Esophagus mucosa (tissue), 1 donor: ENCODE results near the gene LRRC3C. TPM values are rescaled to one million over a fixed set of nuclear protein-coding genes. Genes with fewer than 3 reads are reported as not detected.

Source experiments
- ATAC-seq: fragments of 200-7000 bp; cut with Tn5 transposase; one replicate; pipeline ENCODE4 v1.9.1; 2020
- total RNA-seq: library from RNA; stranded (reverse); gene quantifications from one replicate; pipeline ENCODE4 v1.2.4, GENCODE V29; 2023
- donor health status: DM: yes; HTN: yes; CAD: no.

Gene LRRC3C
- total RNA-seq, 1 donor from 2014 or later, result not detected

DNA sequence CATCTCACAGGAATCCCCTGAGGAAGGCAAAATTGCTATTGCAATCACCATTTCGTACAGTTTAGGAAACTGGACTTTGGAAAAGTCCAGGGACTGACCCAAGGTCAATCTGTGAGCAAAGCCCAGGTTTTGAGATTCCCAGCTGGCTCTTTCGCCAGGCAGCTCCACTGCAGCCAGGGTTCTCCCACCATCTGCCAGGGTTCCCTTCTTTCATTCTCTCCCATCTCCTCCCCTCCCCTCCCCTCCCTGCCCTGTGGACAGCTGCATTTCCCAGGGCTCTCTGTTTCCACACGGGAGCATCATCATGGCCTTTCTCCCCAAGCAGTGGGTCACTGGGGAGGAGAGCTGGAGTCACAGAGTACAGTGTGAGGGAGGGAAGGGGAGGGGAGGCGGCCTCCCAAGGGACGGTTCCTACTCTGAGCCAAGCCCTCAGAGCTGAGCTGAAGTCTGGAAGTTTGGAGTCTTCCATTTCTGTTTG lies 23.4 kb downstream of the LRRC3C start:
- no peak for ATAC-seq

DNA sequence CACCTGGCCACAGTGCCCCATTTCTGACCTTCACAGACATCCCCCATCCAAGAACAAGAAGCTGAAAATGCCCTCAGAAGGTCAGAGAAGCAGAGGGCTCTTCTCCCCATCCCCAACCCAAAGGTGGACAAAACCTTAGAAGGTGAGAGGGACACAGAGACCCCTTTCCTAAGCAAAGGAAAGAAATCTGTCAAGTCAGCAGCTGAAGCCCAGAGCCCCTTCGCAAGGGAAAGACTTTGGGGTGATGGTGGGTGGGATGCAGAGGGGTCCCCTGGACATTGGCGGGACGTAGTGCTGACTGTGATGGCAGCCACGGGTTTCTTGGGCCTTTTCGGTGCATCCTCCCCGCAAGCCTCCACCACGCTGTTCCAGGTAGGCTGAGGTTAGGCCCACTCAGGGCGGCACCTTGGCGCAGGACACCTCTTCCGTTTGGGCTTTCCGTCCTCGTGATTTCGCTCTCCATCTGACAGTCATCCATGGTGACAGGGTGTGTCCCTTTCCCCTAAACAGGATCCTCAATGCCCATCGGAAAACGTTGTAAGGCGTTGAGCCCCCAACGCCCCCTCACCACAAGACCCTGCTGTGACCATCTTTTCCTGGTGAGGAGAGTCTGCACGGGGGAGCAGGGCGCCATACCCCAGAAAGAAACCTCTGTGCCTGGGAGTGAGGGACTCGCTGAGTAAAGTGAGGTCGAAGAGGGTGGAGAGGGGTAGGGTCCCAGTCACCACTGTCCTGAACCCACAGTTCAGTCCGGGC lies 24.6 kb downstream of the LRRC3C start:
- ATAC-seq, result no peak

DNA sequence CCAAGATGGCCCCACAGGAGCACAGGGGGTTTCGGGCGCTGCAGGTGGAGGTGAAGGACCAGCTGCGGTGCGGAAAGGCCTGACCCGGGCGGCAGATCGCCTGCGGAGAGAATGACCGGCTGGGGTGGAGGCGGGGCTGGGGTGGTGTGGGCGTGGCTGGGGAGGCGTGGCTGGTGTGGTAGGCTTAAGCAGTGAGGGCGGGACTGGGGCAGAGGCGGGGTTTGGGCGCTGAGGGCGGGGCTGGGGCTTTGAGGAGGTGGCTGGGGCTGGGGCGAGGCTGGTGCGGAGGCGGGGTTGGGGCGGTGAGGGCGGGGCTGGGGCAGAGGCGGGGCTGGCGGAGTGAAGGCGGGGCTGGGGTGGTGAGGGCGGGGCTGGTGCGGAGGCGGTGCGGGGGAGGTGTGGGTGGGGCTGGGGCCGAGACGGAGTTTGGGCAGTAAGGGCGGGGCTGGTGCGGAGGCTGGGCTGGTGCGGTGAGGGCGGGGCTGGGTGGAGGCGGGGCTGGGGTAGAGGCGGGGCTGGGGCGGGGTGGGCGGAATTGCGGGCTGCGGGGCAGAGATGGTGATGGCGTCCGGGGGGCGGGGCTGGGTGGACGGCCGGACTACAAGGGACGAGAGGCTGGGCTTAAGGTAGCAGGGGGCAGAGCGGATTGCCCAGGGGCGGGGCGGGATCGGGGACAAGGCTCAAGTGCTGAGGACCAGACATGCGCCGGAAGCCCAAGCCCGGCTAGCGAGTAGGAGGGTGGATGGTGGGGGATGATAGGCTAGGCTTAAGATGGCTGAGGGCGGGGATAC lies 25.3 kb downstream of the LRRC3C start:
- ATAC-seq, result peak; percentile 94

DNA sequence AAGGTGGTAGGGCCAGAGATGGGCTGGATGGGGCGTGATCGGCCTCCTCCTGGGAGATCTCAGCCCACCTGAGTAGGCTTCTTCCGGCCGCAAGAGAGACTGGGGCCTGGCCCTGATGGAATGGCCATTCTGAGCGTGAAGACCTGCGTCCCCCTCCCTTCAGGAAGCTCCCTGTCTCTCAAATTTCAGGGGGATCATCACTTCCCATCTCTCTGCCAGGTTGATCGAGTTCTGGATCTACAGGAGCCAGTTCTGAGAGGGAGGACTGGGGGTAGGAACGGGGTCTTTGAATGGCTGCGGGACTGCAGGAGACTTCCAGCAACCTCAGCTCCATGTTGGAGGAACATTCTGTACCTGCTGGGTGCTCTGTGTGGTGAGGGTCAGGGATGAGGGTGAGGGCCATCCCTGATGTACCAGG lies 25.9 kb downstream of the LRRC3C start:
- ATAC-seq, result no peak

DNA sequence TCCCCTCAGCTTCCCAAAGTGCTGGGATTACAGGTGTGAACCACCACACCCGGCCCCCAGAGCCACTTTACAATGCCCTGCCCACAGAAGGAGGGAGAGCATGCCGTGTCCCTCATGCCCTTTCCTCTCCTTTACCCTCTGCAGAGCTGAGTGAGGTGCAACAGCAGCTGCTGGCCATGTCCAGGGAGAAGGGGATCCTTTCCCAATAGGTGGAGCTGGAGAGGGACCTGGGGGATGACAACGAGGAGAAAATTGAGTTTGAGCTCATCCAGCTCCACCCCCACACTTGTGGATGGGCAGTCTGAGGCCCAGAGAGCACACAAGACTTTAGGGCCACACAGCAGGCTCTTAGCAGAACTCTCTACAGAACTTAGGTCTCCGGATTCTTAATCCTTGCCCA lies 27.3 kb downstream of the LRRC3C start:
- ATAC-seq, result no peak

DNA sequence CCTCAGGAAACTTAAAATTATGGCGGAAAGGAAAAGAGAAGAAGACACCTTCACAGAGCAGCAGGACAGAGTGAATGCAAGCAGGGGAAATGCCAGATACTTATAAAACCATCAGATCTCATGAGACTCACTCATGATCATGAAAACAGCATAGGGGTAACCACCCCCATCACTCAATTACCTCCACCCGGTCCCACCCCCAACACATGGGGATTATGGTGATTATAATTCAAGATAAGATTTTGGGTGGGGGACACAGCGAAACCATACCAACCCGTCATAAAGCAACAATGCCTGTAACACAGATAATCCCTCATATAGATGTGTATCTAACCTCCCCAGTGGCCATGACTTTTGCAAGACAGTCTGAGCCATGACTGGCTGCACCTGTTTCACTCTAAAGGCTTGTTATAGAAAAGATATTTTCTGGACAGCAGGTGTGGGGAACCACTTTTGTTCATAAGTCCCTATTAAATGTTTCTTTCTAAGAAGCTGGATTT lies 28.2 kb downstream of the LRRC3C start:
- no peak for ATAC-seq

DNA sequence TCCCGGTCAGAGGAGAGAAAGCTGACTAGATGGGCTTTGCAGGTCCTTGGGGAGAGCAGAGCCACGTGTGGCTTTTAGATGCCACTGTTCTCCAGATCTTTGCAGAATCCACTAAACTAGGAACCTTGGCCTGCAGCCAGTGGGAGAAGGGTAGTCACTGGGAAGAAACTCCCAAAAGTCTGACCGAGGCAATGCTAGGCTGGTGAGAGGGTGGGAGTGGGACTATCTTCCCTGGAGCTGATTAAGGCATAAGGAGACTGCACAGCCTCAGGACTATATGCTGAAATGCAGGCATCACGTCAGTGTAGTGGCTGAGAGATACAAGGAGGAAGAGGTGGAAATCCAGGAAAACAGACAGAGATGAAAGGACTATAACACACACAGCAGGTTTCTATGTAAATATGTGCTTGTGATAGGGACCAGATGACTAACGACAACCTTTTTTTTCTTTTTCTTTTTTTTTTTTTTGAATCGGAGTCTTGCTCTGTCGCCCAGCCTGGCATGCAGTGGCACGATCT lies 33.1 kb downstream of the LRRC3C start:
- ATAC-seq, result no peak

DNA sequence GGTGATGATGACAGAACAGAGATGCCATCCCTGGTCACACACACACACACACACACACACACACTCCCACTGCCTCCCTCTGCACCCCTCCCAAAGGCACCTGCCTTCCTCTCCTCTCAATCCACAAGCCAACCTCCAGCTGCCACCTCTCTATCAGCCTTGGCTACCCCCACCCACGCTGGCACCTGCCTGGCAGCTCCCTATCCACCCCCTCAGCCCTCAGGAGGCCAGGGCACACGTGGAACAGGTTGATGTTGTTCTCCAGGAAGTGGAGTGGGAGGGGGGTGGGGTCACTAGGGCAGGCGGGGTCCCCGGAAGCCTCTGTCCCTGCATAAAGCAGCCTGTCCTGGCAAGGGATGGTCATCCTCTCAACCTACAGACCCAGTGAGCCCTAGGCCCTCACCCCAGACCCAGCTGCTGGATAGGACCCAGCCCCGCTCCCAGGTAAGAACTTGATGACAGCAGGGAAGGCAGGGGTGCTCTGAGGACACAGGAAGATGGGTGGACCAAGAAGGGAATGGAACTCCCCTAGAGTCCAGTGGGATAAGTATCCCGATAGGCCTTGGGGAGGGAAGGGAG lies 35.2 kb downstream of the LRRC3C start, which contains the start of gene GSDMA:
Gene GSDMA, plus strand, starts transcription at position 363 of the 579 bp plus-strand sequence. CDS start 2,684 bp downstream, outside the sequence.
- ATAC-seq, result no peak

DNA sequence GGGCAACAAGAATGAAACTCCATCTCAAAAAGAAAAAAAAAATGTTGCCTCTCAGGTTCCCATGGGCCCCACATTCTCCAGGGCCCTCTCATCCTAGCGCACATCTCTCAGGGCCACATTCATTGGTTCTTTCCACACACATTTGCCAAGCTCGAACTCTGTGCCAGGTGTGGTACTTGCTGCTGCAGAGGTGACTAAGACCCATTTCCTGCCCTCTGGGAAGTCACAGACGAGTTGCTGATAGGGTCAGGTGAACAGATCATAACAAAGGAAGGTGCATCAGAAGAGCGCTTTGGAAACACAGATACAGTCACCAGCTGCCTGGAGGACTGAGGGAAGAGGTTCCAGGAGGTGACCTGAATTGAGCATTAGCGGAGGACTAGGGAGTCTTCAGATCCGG lies 36.3 kb downstream of the LRRC3C start:
- peak; percentile 68 for ATAC-seq

DNA sequence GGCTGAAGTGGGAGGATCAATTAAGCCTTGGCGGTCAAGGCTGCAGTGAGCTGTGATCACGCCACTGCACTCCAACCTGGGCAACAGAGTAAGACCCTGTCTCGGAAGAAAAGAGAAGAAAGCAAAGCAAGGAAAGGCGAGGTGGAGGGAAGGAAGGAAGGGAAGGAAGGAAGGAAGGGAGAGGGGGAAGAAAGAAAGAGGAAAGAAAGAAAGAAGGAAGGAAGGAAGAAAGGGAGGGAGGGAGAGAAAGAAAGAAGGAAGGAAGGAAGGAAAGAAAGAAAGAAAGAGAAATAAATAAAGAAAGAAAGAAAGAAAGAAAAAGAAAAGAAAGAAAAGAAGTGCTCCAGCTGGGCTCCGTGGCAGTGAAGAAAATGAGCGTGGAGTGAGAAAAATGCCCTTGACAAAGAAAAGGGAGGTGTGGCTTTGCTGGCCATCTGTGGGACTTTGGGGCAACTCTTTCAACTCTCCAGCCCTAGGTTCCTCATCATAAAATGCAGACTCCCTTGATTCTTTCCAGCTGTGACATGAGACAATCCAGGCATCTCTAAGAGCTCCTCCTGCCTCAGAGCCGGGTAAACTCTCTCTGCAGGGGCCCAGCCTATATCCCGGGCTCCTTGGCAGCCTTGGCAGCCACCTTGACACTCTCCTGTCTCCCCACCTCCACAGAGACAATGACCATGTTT lies 37.6 kb downstream of the LRRC3C start:
- ATAC-seq, result no peak

DNA sequence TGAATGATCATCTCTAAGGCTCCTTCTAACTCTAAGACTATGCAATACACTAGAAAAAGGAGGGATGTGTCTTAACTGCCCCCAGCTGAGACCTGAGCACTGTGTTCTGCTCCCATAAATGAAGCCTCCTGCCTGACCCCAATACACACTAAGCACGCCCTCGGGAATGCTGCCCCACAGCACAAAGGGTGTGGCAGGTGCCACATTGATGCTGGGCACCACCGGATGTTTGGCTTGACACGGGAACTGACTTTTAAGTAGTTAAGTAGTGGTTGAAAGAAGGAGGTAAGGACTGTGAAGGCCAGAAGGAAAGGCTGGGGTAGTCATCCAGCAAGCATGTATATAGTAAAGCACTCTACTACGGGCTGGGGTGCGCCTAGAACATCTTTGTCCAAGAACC lies 39.2 kb downstream of the LRRC3C start:
- ATAC-seq, result no peak

DNA sequence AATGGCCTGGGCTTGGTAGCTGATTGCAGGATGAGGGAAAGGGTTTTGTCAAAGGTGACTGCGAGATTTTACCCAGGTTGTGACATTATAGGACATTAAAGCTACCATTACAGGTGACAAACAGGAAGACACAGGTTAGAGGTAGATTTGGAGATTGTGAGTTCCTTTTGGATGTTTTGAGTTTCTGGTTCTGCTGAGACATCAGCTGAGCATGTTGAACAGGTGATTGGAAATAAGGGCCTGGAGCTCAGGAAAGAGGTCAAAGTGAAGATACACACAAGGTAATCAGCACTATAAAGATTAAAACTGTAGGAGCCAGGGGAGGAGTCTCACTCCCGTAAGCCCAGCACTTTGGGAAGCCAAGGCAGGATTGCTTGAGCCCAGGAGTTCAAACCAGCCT lies 41.2 kb downstream of the LRRC3C start:
- no peak for ATAC-seq

DNA sequence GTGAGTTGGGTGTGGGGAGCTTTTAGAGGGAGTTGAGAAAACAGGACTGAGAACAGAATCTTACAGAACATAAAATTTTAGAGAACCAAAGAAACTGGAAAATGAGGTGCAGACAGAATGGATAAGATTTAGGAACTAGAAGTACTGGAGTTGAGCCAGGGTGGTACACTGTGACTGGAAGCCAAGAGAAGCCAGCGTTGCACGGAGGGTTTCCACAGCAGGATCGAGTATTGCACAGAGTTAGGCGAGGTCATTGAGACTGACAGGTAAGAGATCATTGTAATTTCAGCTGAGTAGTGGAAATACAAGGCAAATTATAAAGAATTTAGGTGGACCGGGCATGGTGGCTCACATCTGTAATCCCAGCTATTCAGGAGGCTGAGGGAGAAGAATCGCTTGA lies 41.8 kb downstream of the LRRC3C start:
- ATAC-seq, result no peak

DNA sequence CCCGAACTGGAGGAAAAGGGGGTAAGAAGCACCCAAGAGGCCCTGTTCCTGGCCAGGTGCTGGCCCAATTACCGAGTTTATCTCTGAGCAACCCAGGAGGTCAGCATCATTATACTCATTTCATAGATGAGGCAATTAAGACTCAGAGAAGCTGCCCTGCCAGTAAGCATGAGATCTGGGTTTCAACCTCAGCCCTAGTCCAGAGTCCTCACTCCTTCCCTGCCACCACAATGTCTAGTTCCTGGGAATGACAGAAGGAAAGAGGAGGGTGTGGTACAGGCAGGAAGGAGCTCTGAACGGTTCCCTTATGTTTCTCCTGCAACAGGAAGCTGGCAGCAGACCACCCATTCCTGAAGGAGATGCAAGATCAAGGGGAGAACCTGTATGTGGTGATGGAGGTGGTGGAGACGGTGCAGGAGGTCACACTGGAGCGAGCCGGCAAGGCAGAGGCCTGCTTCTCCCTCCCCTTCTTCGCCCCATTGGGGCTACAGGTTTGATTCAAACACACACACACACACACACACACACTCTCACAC lies 42.7 kb downstream of the LRRC3C start:
- ATAC-seq, result no peak

DNA sequence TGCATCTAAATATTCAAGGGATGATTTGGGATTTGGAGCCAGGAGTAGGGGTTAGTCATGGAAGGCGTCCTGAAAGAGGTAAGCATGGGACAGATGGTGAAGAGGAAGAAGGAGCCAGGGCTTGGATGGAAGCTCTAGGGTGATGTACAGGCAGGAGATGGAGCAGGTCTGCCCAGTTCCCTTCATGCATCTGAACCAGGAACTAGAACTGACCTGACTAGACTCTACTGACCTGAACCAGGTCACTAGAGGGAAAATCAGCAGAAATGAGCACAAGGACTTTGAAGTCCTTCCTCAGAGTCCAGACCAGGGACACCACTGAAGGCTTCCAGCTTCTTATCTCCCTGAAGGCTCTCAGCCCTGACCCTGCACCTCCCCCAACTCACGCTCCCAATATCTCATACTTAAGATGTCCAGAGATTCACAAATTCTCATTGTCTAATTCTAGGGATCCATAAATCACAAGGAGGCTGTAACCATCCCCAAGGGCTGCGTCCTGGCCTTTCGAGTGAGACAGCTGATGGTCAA lies 43.6 kb downstream of the LRRC3C start:
- ATAC-seq, result peak; percentile 54

DNA sequence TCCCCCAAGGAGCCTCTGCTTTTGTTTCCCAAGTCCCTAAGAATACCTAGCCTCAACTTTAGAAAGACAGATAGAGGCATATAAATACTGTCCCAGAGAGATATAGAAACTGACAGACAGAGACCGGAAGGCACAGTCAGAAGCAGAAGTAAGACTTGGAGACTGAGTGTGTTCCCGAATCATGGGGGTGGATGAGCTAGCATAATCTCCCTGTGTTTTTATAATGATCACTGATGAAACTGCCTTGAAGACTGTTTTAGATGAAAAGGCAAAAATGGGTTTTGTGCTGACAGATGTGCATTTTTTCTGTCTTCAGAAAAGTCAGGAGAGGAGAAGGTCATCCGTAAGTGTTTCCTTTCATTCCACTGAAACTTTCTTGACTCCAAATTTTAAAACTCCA lies 44.7 kb downstream of the LRRC3C start:
- no peak for ATAC-seq

DNA sequence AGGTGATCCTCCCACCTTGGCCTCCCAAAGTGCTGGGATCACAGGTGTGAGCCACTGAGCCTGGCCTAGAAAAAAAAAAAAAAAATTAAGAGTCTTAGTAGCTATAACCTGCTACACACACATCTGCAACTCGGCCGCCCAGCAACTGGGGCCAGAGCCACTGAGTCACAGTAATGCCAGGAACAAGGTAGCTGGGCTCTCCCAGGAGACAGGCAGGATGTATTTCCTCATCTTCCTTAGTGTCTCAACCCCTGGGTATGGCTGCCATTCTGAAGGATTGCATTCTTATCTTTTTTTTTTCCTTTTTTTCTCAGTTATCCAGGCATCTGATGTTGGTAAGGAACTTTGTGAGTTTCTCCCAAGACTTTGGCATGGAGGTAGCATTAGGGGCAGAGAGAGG lies 46.0 kb downstream of the LRRC3C start:
- peak; percentile 31 for ATAC-seq

DNA sequence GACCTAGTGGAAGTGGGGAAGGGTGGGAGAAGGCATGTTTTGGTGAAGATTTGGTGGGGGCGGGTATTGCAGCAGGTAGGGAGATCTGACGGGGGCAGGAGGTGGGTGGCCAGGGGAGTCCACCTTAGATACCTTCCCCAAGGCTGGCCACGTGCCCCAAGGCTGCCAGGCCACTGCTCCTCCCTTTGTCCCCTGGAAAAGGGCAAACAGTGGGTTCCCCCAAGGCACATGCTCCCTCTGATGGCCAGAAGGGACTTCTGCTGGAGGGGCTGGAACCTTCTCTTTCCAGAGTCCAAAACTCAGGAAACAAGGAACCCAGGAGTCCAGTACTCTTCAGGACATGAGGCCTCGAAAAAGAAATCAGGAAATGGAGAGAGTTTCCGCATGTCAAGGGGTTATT lies 46.9 kb downstream of the LRRC3C start:
- ATAC-seq, result no peak

DNA sequence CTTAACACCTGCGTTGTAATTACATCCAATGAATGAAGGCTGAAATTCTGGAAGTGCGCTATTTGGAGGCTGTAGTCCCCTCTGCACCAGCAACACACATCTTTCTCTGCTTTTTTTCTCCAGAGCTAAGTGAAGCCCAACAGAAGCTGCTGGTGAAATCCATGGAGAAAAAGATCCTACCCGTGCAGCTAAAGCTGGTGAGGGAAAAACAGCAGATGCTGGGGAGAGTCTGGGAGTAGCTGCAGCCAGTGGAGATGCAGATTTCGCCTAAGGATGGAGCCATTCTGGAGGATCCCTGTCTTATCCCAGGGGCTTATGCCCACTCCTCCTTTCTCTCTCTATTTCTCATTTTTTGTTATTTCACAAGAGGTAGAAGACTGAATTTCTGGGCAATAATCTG lies 48.3 kb downstream of the LRRC3C start:
- ATAC-seq, result no peak

DNA sequence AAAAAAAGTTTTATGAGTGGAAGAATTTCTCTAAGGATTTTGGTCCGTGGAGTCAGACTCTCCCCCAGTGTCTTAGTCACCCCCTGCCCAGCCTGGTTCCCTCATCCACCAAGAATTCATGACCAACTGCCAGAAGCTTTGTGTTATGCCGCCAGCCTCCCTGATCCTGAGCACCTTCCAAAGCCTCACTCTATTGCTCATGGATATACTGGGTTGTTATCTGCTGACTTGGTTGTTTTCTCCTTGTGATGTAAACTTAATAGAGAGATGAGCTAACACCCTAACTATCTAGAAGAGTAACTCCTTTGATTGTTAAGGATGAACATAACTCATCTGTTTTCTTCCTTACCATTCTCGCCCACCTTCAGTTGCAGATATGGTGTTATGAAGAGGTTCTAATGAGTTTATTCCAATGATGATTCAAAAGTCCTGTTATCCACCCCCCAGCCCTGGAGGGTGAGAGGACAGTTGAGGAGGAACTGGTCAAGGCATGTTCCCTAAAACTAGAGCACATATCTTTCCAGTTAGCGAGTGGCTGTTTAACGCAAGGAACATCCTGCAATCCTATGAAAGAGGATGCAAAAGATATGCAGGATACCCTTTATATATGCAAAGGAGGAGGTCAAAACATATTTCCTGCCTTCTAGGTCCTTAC lies 51.6 kb downstream of the LRRC3C start:
- peak; percentile 41 for ATAC-seq

DNA sequence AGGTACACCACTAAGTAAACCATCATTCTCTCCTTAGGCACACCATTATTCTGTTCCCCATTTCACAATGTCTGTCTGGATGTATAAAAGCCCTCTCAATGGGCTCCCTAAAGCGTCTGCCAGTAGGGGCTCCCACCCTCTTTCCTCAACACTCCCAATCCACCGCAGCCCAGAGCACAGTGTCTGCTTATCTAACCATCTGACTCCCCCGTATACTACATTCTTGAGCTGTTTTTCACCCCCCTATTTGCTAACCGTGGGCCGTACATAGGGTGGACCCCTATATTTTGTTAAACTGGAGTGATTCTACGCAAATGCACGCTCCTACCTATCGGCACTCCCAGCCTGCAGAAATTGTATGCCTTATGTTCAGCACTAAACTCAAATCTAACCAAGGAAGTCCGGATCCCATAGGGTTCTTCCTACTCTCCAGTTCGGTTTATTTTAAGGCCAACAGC lies 52.4 kb downstream of the LRRC3C start:
- ATAC-seq, result peak; percentile 13
